HCT116 (cell line): Measurements from ENCODE around the gene KSR2. TPM values are rescaled to one million over a fixed set of nuclear protein-coding genes. Genes with fewer than 3 reads are reported as not detected.

ENCODE experiments used
- ATAC-seq: fragments of 200-7000 bp; cut with Tn5 transposase; 2 replicates; pipeline ENCODE4 v1.9.1; 2020; ENCODE audit warnings: mild to moderate bottlenecking, moderate library complexity
- BruUV-seq: library from RNA; stranded (reverse); fragments of 400-500 nt; replicated peaks from 2 replicates; lab custom pipeline; 2021; lab: Mats Ljungman, UMichigan
- CTCF ChIA-PET: fragments of 300-600 bp; sonication (Branson Sonifier 250); formaldehyde crosslinking; loops from one replicate; lab custom pipeline; 2021; ENCODE audit warnings: antibody characterized with exemption; lab: Charles Lee
- POLR2A ChIA-PET: fragments of 300-600, 350-600 bp; sonication (Branson Sonifier 250); formaldehyde crosslinking; loops from one replicate; lab custom pipeline; 2021; ENCODE audit warnings: antibody characterized with exemption; lab: Charles Lee
- RAD21 ChIA-PET, 2 experiments: fragments of 300-600 bp; sonication (Branson Sonifier 250); formaldehyde crosslinking; loops; one replicate each; lab custom pipeline; 2023; ENCODE audit warnings: low total read pairs in 2 of 2; ENCODE audit not compliant: uncharacterized antibody in 2 of 2, unreplicated experiment in 2 of 2, low non-redundant PET in 1 of 2; lab: Charles Lee
- DNase-seq: peaks from one replicate; pipeline ENCODE4 v3.0.0-alpha.2; 2010; ENCODE audit warnings: low read depth, low spot score
- H2AFZ ChIP-seq: fragments of 200-600 bp; shearing (Covaris generic), sonication (generic); 2 replicates; pipeline ENCODE4 v1.6.1; 2017; ENCODE audit warnings: low read depth, mixed run types, mixed read lengths, antibody characterized with exemption, low read length; ENCODE audit not compliant: poor library complexity, severe bottlenecking
- H3K27ac ChIP-seq: 2 replicates; pipeline ENCODE4 v1.5.1; 2012; ENCODE audit warnings: low read depth, low read length
- H3K27me3 ChIP-seq: fragments of 200-600 bp; sonication (generic); 2 replicates; pipeline ENCODE4 v1.6.1; 2016; ENCODE audit warnings: mixed run types, low read length, mixed read lengths; ENCODE audit not compliant: insufficient read depth
- H3K36me3 ChIP-seq, 2 experiments: fragments of 200-500 bp in 1 of 2; fragments of 200-600 bp in 1 of 2; sonication (Bioruptor generic) in 1 of 2; sonication (generic) in 1 of 2; 2 replicates each; pipeline versions ENCODE4 v1.5.1 to v1.6.1; 2014 to 2016; ENCODE audit warnings: low read length in 2 of 2, inconsistent platforms in 1 of 2, mixed read lengths in 1 of 2, mixed run types in 1 of 2; ENCODE audit not compliant: insufficient read depth in 2 of 2, control insufficient read depth in 1 of 2
- H3K4me1 ChIP-seq, 2 experiments: fragments of 200-600 bp in 1 of 2; sonication (generic) in 1 of 2; 2 replicates each; pipeline versions ENCODE4 v1.5.1 to v1.6.1; 2012 to 2017; ENCODE audit warnings: low read length in 2 of 2, inconsistent platforms in 1 of 2, mild to moderate bottlenecking in 1 of 2, mixed read lengths in 1 of 2, mixed run types in 1 of 2, moderate library complexity in 1 of 2; ENCODE audit not compliant: insufficient read depth in 2 of 2, control insufficient read depth in 1 of 2
- H3K4me2 ChIP-seq: fragments of 200-600 bp; sonication (generic); 2 replicates; pipeline ENCODE4 v1.6.1; 2017; ENCODE audit warnings: mixed run types, low read length, mixed read lengths
- H3K4me3 ChIP-seq, 2 experiments: fragments of 200-600 bp in 1 of 2; sonication (generic) in 1 of 2; replicated peaks in 1 of 2; 2 replicates each; pipeline ENCODE4 v1.5.1; 2011 to 2016; ENCODE audit warnings: low read length in 2 of 2, control low read depth in 1 of 2, low read depth in 1 of 2, mild to moderate bottlenecking in 1 of 2, mixed read lengths in 1 of 2, mixed run types in 1 of 2
- H3K79me2 ChIP-seq: fragments of 200-600 bp; sonication (generic); 2 replicates; pipeline ENCODE4 v1.6.1; 2017; ENCODE audit warnings: mild to moderate bottlenecking, mixed run types, low read length, moderate library complexity, mixed read lengths; ENCODE audit not compliant: insufficient read depth
- H3K9ac ChIP-seq: fragments of 200-600 bp; sonication (generic); 2 replicates; pipeline ENCODE4 v1.6.1; 2016; ENCODE audit warnings: low read length, mixed read lengths
- H3K9me2 ChIP-seq: fragments of 200-600 bp; sonication (generic), shearing (Covaris generic); 2 replicates; pipeline ENCODE4 v1.6.1; 2017; ENCODE audit warnings: mixed run types, mild to moderate bottlenecking, moderate library complexity; ENCODE audit not compliant: insufficient read depth
- H3K9me3 ChIP-seq, 2 experiments: fragments of 200-500 bp in 1 of 2; fragments of 200-600 bp in 1 of 2; sonication (Bioruptor generic) in 1 of 2; sonication (generic) in 1 of 2; 2 replicates each; pipeline ENCODE4 v1.6.1; 2014 to 2017; ENCODE audit warnings: low read length in 2 of 2, mixed read lengths in 2 of 2, inconsistent platforms in 1 of 2, low read depth in 1 of 2, mild to moderate bottlenecking in 1 of 2, mixed run types in 1 of 2, moderate library complexity in 1 of 2; ENCODE audit not compliant: control insufficient read depth in 1 of 2, insufficient read depth in 1 of 2
- H4K20me1 ChIP-seq: fragments of 200-600 bp; sonication (generic), shearing (Covaris generic); 2 replicates; pipeline ENCODE4 v1.6.1; 2017; ENCODE audit warnings: mixed run types, mild to moderate bottlenecking, moderate library complexity; ENCODE audit not compliant: insufficient read depth
- EGR1 ChIP-seq: IDR thresholded peaks from 2 replicates; pipeline ENCODE4 v1.6.1; 2012; ENCODE audit warnings: low read depth
- ELF1 ChIP-seq: IDR thresholded peaks from 2 replicates; pipeline ENCODE4 v1.6.1; 2012; ENCODE audit warnings: low read depth, borderline replicate concordance
- EZH2 ChIP-seq: fragments of 200-600 bp; sonication (generic); IDR thresholded peaks from 2 replicates; pipeline ENCODE4 v1.6.1; 2017; ENCODE audit warnings: antibody characterized with exemption, mixed run types
- EZH2phosphoT487 ChIP-seq: fragments of 200-600 bp; IDR thresholded peaks from 2 replicates; pipeline ENCODE4 v1.6.1; 2018; ENCODE audit warnings: antibody characterized with exemption, borderline replicate concordance
- FOSL1 ChIP-seq: IDR thresholded peaks from 2 replicates; pipeline ENCODE4 v1.6.1; 2012; ENCODE audit warnings: low read depth
- POLR2A ChIP-seq: IDR thresholded peaks from 2 replicates; pipeline ENCODE4 v1.7.0; 2011; ENCODE audit warnings: borderline replicate concordance; ENCODE audit not compliant: insufficient read depth, insufficient read length; ENCODE audit errors: extremely low read depth
- POLR2AphosphoS5 ChIP-seq: IDR thresholded peaks from 2 replicates; pipeline ENCODE4 v1.6.1; 2011; ENCODE audit warnings: mild to moderate bottlenecking, low read depth, low read length, moderate library complexity
- SRF ChIP-seq: IDR thresholded peaks from 2 replicates; pipeline ENCODE4 v1.6.1; 2012; ENCODE audit warnings: low read depth
- TCF7L2 ChIP-seq: IDR thresholded peaks from 2 replicates; pipeline ENCODE4 v1.7.0; 2011; ENCODE audit warnings: borderline replicate concordance, inconsistent platforms; ENCODE audit not compliant: insufficient read depth, insufficient read length; ENCODE audit errors: extremely low read depth
- ZBTB33 ChIP-seq: IDR thresholded peaks from 2 replicates; pipeline ENCODE4 v1.6.1; 2011; ENCODE audit warnings: mild to moderate bottlenecking, low read length, moderate library complexity; ENCODE audit not compliant: insufficient replicate concordance; ENCODE audit errors: extremely low read depth
- ZFX ChIP-seq: fragments of 450-650 bp; IDR thresholded peaks from 2 replicates; pipeline ENCODE4 v1.6.1; 2017
- intact Hi-C: fragments of 100-400 bp; cut with micrococcal nuclease; formaldehyde crosslinking; loops from 2 replicates; pipeline ENCODE4 v1.10.0; 2022
- total RNA-seq: library from RNA; stranded (reverse); gene quantifications from one replicate; pipeline ENCODE4 v1.2.1, GENCODE V29; 2021; ENCODE audit not compliant: unreplicated experiment

The KSR2 gene
- total RNA-seq, 1 experiment from 2014 or later, result 10.1 TPM

GRCh38 chr12:117646520-117646919 is 322.3 kb downstream of the KSR2 start:
- POLR2A ChIA-PET, result no interaction called here
- CTCF ChIA-PET, result no interaction called here
- ATAC-seq, result no peak
- Histone ChIP-seq H3K9me3 (no peaks in the 10 kb centered on the region), H3K27me3 (no peaks in the 10 kb centered on the region), H4K20me1 (no peaks in the 10 kb centered on the region), H3K36me3 (no peaks in the 10 kb centered on the region), H3K4me2 (no peak overlapping the region)
- intact Hi-C loops, result no loop called here
- no peak for DNase-seq
- RAD21 ChIA-PET, result no interaction called here
- TF ChIP-seq FOSL1, result no peak
- TF ChIP-seq POLR2AphosphoS5, result no peak
- no peak for TF ChIP-seq SRF
- TF ChIP-seq EZH2phosphoT487, result no peak
- TF ChIP-seq EGR1, result no peak
- no peak for TF ChIP-seq EZH2
- no peak for TF ChIP-seq ELF1
- TF ChIP-seq ZBTB33, result no peak
- TF ChIP-seq POLR2A, result no peak
- TF ChIP-seq, all 23 proteins: peak for 0
- H2AFZ ChIP-seq, result no peak overlapping the region
- no peak overlapping the region for H3K27ac ChIP-seq
- no peaks in the 10 kb centered on the region for H3K9me2 ChIP-seq
- no peak overlapping the region for H3K4me3 ChIP-seq
- no TSS peak for BruUV-seq
- H3K4me1 ChIP-seq, result no peaks in the 10 kb centered on the region
- H3K79me2 ChIP-seq, result no peaks in the 10 kb centered on the region
- H3K9ac ChIP-seq, result no peak overlapping the region

- Histone ChIP-seq H3K9ac (no peak overlapping the region), H3K36me3 (no peaks in the 10 kb centered on the region), H3K4me3 (no peak overlapping the region), H3K9me3 (no peaks in the 10 kb centered on the region), H3K79me2 (no peaks in the 10 kb centered on the region), H3K4me2 (no peak overlapping the region), H4K20me1 (no peaks in the 10 kb centered on the region), H3K27me3 (no peaks in the 10 kb centered on the region), H2AFZ (no peak overlapping the region), H3K9me2 (no peaks in the 10 kb centered on the region), H3K4me1 (no peaks in the 10 kb centered on the region), H3K27ac (no peak overlapping the region)
- CTCF ChIA-PET, result no interaction called here
- TF ChIP-seq TCF7L2 (no peak), ZFX (no peak), EZH2phosphoT487 (no peak), POLR2AphosphoS5 (no peak)
- intact Hi-C loops, result no loop called here
- POLR2A ChIA-PET, result no interaction called here
- BruUV-seq, result no TSS peak
- RAD21 ChIA-PET, result no interaction called here
- no peak for ATAC-seq
- DNase-seq, result no peak
These were observed 323.3 kb downstream of the KSR2 start for GRCh38 chr12:117645473-117645872.
